Right lobe of liver (tissue), 6 donors: ENCODE data around the gene MACROD1. TPM values are rescaled to one million over a fixed set of nuclear protein-coding genes. Genes with fewer than 3 reads are reported as not detected.

Experiments
- ATAC-seq, 4 donors: fragments of 200-7000 bp; cut with Tn5 transposase; one replicate each; pipeline ENCODE4 v1.9.1; 2020; ENCODE audit warnings: mild to moderate bottlenecking in 4 of 4, moderate library complexity in 4 of 4
- DNase-seq, 3 donors: peaks; one replicate each; pipeline ENCODE4 v3.0.0-alpha.2; 2020
- H3K27ac ChIP-seq, 3 donors: fragments of 200-600 bp; one replicate each; pipeline ENCODE4 v1.8.0; 2022
- H3K27me3 ChIP-seq, 2 donors: fragments of 200-600 bp; one replicate each; pipeline ENCODE4 v1.8.0; 2022
- H3K36me3 ChIP-seq, 4 donors: fragments of 200-600 bp; sonication (generic) in 1 of 4; one replicate each; pipeline versions ENCODE4 v1.5.1 to v1.8.0; 2017 to 2022; ENCODE audit warnings: control low read depth in 1 of 4
- H3K4me1 ChIP-seq, 4 donors: fragments of 200-600 bp; sonication (generic) in 1 of 4; one replicate each; pipeline versions ENCODE4 v1.5.1 to v1.8.0; 2017 to 2022; ENCODE audit warnings: control low read depth in 1 of 4
- H3K4me3 ChIP-seq, 3 donors: fragments of 200-600 bp; one replicate each; pipeline ENCODE4 v1.8.0; 2022
- H3K9me3 ChIP-seq, 4 donors: fragments of 200-600 bp; sonication (generic) in 1 of 4; one replicate each; pipeline versions ENCODE4 v1.5.1 to v1.8.0; 2017 to 2022; ENCODE audit warnings: control low read depth in 1 of 4
- POLR2A ChIP-seq: fragments of 450-650 bp; IDR thresholded peaks from one replicate; pipeline ENCODE4 v1.6.1; 2017; ENCODE audit warnings: antibody characterized with exemption, mild to moderate bottlenecking
- WGBS: methylation state at CpG from one replicate; pipeline ENCODE4 v1.1.6; 2018; ENCODE audit warnings: low coverage, low lambda C conversion rate; ENCODE audit not compliant: insufficient coverage; ENCODE audit errors: missing lambda C conversion rate; 5-methylcytosine and 5-hydroxymethylcytosine counted together
- intact Hi-C, 2 donors: fragments of 100-400 bp; cut with DNase I; formaldehyde crosslinking; loops; one replicate each; pipeline versions ENCODE4 v1.11.2 to v1.14.1; 2022
- total RNA-seq, 6 experiments: library from RNA; depleted of rRNA in 2 of 6; stranded (reverse); fragments of >200 nt in 2 of 6; fragmentation: NEBNext Ultra II Directional in 3 of 6; extraction: Animal tissue kit (Norgen Biotek cat#: 25700) in 3 of 6; gene quantifications; one replicate each; pipeline versions ENCODE4 v1.1.0 to v1.2.4, GENCODE V29; 2016 to 2023
- TF ChIP-seq, protein P1 (sequence below), 4 donors: fragments of 200-600 bp in 3 of 4; fragments of 450-650 bp in 1 of 4; IDR thresholded peaks; one replicate each; pipeline versions ENCODE4 v1.5.1 to v1.8.0; 2016 to 2022; ENCODE audit warnings: antibody characterized with exemption in 4 of 4, mild to moderate bottlenecking in 2 of 4
- donor health status: DM: no; HTN: yes; CAD: no.
- donor health status: DM: no; HTN: no; CAD: no.
- donor health status: DM: no; HTN: no; CAD: no.
- donor health status: DM: no; HTN: yes; CAD: no.
- donor health status: DM: no; HTN: yes; CAD: no.

The MACROD1 gene
- total RNA-seq, 6 experiments from 2014 or later = 12.3 to 219 (median 27.8) TPM

- Histone ChIP-seq H3K27ac (no peak overlapping the region), H3K27me3 (no peaks in the 10 kb centered on the region), H3K9me3 (no peaks in the 10 kb centered on the region), H3K4me3 (no peak overlapping the region), H3K36me3 (peaks cover 0 to 6% (median 3%) of the 10 kb centered on the region in 4 donors), H3K4me1 (peaks cover 0 to 12% (median 0%) of the 10 kb centered on the region in 4 donors)
- DNase-seq (peak in 1 of 3 donors; percentile 38), ATAC-seq (no peak)
- 46% methylated on average over 8 of the region's 23 CpGs for WGBS
- TF ChIP-seq, protein P1, sequence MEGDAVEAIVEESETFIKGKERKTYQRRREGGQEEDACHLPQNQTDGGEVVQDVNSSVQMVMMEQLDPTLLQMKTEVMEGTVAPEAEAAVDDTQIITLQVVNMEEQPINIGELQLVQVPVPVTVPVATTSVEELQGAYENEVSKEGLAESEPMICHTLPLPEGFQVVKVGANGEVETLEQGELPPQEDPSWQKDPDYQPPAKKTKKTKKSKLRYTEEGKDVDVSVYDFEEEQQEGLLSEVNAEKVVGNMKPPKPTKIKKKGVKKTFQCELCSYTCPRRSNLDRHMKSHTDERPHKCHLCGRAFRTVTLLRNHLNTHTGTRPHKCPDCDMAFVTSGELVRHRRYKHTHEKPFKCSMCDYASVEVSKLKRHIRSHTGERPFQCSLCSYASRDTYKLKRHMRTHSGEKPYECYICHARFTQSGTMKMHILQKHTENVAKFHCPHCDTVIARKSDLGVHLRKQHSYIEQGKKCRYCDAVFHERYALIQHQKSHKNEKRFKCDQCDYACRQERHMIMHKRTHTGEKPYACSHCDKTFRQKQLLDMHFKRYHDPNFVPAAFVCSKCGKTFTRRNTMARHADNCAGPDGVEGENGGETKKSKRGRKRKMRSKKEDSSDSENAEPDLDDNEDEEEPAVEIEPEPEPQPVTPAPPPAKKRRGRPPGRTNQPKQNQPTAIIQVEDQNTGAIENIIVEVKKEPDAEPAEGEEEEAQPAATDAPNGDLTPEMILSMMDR (IDR thresholded peaks at IDR 0.05) = no peak
- TF ChIP-seq POLR2A = no peak
- intact Hi-C loops = loop anchor here in 1 of 2 donors (2.0 kb wide), 1 partner anchor 149 kb away; no protein-coding TSS in a partner anchor
Measured at GRCh38 chr11:64001484-64002420, 164.2 kb downstream of the MACROD1 start.

DNA sequence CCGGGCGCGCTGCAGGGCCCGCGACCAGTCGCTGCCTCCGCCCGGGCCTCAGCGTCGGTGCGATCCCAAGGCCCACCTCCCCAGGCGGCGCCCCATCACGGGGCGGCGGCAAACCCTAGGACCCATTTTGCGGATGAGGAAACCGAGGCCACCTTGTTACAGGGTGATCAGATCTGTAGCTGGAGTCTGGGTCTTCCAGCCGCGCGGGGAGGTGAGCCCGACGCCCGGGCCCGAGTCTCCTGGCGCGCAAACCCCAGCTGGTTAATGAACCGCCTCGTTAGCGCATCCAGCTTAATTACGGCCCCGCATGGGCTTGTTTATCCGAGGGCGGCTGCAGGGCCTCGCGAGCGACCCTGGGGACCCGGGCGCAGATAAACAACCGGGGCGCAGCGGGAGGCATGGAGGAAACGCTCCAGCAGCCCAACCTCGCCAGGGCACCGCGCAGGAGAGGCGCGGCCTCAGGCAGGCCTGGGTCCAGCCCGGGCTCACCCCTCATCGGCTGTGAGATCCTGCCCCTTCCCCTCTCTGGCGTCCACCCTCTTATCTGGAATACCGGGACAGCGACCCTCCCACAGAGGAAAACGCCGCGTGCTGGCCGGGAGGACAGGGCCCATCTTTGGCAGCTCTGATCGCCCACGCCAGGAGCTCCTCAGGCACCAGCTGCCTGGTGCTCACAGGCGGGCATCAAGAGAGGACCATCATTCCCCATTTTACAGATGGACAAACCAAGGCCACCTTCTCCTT, 165.0 kb downstream of the MACROD1 start:
- intact Hi-C loops = loop anchor here in 1 of 2 donors (2.0 kb wide), 1 partner anchor 150 kb away; no protein-coding TSS in a partner anchor
- Histone ChIP-seq H3K27ac (no peak overlapping the region), H3K4me3 (peak overlapping the region in 1 of 3 donors; percentile 32), H3K9me3 (no peaks in the 10 kb centered on the region), H3K27me3 (no peaks in the 10 kb centered on the region), H3K36me3 (peaks cover 0 to 13% (median 5%) of the 10 kb centered on the region in 4 donors), H3K4me1 (peaks cover 0 to 12% (median 0%) of the 10 kb centered on the region in 4 donors)
- DNase-seq (no peak), ATAC-seq (no peak)
- no peak for TF ChIP-seq POLR2A
- TF ChIP-seq, protein P1 (IDR thresholded peaks at IDR 0.05) = no peak
- WGBS = 45% methylated on average over 8 of the region's 60 CpGs

DNA sequence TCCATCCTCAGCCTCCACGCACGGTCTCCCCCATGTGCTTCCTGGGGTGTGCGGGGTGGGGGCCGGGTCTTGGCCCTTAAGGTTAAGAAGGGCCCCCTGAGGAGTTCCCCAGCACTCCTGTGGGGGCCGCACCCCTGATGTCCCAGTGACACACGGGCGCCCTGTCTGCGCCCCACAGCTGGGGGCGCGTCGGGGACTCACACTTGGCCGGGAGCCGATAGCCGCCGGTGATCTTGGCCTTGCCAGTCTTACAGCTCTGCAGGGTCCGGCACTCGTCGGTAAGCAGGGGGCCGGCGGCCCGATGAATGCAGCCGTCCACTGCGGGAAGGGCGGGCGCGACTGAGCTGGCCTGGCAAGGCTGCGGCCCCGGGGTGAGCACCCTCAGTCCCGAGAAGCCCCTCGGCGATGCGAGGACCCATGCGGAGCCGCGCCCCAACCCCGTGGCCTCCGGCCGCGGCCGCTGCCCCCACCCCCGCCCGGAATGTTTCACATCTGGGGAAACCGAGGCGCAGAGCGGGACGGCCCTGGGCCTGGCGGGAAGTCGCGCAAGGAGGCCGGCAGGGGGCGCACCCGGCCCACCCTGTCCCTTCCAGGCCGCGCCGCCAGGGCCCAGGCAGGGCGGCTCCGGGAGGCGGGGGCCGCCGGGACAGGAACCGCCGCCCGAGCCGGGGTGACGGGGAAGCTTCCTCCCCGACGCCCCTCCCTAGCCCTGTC, 165.7 kb downstream of the MACROD1 start:
- Histone ChIP-seq H3K27ac (no peak overlapping the region), H3K4me3 (peak overlapping the region in 1 of 3 donors; percentile 32), H3K27me3 (no peaks in the 10 kb centered on the region), H3K4me1 (peaks cover 0 to 12% (median 0%) of the 10 kb centered on the region in 4 donors), H3K9me3 (no peaks in the 10 kb centered on the region), H3K36me3 (peaks cover 0 to 15% (median 5%) of the 10 kb centered on the region in 4 donors)
- peak; percentile 68 to 74 (median 71) for DNase-seq
- WGBS = 0% methylated on average over 2 of the region's 67 CpGs
- intact Hi-C loops = loop anchor here in 1 of 2 donors (2.0 kb wide), 1 partner anchor 151 kb away; no protein-coding TSS in a partner anchor
- TF ChIP-seq, protein P1 (IDR thresholded peaks at IDR 0.05) = peak; percentile 66 to 84 (median 72)
- no peak for TF ChIP-seq POLR2A
- ATAC-seq = peak; percentile 72 to 89 (median 77)
